HG03064 (cell line): Measurements from ENCODE around the gene IDH1.
"Not testable (repeated sequence)": the region's sequence is repeated elsewhere in the genome, so short reads cannot be mapped to it uniquely, and the experiment has no call there.

Source experiments
- ATAC-seq: cut with Tn5 transposase; IDR thresholded peaks from one replicate; pipeline ENCODE4 v1.9.1; 2021; ENCODE audit warnings: low read depth; ENCODE audit not compliant: unreplicated experiment

IDH1 gene

GRCh38 chr2:208254871-208255556, at the start of gene IDH1:
TSS of gene IDH1 (minus strand) at chr2:208255071. CDS start at chr2:208251551, 3,520 bp downstream.
- peak; percentile 76 for ATAC-seq

DNA sequence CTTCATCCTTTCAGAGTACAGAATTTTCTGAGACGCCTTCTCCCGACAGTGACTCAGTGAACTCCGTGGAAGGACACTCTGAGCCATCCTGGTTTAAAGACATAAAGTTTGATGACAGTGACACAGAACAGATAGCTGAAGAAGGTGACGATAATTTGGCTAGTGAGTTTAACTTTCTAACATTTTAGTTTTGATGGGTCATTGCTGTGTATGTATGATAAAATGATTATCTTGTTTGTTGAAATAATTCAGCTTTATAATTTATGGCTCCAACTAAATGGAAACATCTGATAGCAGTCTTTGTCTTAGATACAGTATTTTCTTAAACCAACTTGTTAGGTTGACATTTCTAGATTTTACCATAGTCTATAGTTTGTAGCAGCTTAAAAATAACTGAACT, 49.3 kb upstream of the IDH1 start:
- ATAC-seq, result no peak

DNA sequence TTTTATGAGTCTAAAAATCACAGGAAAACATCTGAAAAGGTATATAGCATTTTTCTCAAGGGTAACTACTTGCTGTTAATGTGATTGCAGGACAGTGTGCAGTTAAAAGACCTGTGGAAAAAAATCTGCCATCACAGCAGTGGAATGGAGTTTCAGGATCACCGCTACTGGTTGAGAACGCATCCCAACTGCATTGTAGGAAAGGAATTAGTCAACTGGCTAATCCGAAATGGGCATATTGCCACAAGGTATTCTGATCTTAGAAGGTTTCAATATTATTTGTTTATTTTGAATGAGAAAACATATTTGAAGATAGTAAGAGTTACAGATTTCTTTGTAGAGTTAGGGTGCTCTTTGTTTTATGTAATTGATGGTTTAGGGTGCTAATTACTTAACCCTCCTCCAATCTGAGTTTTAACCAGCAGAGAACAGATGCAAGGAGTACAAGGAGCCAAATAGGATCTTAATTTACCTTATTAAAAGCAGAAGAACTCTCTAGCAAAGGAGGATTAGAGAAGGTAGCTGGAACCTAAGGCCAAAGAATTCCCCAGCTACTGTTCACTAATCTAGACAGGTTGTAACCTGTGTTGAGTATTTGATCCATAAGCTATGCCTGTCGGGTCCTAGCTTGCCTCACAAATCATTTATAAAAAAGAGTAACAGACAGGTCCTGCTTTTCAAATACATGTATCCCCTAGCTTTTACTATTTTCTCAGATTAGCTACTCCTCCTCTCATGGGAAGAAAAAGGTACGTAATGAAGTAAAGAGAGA, 46.2 kb upstream of the IDH1 start:
- no peak for ATAC-seq

DNA sequence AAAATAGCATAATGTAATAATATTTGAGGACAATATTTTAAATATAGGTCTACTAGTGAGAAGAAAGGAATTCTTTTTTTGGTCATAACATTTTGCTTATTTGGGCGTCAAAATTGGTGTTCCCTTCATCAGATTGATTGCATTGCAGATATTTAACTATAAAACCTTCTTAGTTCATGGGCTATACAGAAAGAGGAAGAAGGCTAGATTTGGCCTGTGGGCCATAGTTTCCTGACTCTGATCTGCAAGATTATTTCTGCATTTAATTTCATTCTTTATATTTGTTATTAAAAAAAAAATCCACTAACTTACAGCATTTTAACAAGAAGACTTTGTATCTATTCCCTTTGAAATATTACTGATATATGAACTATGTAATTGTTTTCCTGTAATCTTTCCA, 43.1 kb upstream of the IDH1 start:
- no peak for ATAC-seq

GRCh38 chr2:208296610-208297009, 41.7 kb upstream of the IDH1 start:
- no peak for ATAC-seq

DNA sequence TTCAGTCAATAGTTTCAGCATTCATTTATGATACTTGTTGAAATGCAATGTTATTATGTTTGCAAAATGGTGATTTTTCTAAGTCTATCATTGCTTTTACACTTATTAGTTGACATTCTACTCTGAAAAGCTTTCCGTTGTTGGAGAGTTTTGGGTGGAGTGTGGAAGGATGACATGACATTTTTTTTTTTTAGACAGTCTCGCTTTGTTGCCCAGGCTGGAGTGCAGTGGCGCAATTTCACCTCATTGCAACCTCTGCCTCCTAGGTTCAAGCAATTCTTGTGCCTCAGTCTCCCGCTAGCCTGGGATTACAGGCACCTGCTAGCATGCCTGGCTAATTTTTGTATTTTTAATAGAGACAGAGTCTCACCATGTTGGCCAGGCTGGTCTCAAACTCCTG, 41.0 kb upstream of the IDH1 start:
- ATAC-seq, result no peak

DNA sequence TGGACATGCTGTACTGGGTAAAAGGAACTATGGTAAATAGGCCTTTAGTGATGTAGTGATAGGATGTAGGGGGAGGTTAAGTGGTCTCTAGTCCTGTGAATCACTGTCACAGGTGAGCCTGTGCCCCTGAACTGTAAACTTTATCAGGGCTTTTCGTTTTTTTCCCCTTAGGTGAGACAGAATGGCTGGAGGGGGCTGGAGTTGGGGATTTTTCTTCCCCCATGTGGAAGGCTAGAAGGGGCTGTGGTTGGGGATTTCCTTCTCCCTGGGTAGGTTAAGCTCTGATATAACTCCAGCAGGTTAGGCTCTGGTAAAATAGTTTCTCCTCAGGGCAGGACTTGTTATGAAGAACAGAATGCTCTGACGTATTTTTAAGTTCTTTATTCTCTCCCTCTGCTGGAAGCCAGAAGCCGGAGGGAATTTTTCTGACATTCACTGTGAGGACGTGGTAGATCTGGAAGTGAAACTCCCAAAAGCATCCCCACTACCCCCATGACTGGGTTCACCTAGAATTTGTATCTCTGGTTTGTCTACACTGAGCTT, 39.7 kb upstream of the IDH1 start:
- ATAC-seq, result peak; percentile 57

DNA sequence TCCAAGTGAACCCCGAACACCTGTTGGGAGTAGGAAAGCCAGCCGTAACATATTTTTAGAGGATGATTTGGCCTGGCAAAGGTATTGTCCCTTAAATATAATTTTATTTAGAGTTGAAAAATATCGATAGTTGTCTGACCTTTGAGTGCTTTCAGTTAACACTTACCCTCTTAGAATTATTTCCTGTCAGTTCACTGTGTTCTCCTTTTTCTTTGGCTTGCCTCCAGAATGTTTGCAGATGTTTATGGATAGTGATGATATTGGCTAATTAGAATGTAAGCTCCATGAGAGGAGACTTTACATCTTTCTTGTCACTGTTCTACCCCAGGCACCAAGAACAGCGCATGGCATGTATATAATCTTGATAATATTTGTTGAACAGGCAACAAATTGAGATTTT, 31.0 kb upstream of the IDH1 start:
- no peak for ATAC-seq

- ATAC-seq, result no peak
These were observed 26.1 kb upstream of the IDH1 start for GRCh38 chr2:208280933-208281332.

- no peak for ATAC-seq
These were observed 25.4 kb upstream of the IDH1 start for GRCh38 chr2:208280234-208280633.

DNA sequence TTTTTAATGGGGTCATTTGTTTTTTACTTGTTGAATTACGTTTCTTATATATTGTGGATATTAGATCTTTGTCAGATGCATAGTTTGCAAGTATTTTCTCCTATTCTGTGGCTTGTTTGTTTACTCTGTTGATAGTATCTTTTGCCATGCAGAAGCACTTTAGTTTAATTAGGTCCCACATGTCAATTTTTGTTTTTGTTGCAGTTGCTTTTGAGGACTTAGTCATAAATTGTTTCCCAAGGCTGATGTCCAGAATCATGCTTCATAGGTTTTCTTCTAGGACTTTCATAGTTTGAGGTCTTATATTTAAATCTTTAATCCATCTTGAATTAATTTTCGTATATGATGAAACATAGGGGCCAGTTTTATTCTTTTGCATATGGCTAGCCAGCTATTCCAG, 24.4 kb upstream of the IDH1 start:
- ATAC-seq, result no peak

- ATAC-seq, result no peak
These were observed 23.7 kb upstream of the IDH1 start for GRCh38 chr2:208278549-208278948.

DNA sequence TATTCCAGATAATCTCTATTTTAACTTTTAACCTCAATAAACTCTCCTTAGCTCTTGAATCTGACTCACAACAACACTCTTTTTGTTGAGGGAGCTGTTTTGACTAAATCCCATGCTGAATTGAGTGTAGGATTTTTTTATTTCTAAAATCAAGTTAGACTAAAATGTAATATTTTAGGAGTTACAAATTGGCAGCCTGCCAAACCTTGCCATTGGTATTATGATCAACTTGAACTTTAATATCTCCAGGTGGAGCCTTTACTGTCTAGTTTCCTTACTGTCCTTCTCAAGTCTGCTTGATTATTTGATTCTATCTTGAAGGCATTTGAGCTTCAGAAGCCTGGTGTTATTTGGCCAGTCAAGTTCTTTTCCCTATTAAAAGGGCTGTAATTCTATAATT, 19.9 kb upstream of the IDH1 start:
- ATAC-seq, result no peak

GRCh38 chr2:208269091-208269490, 14.2 kb upstream of the IDH1 start:
- no peak for ATAC-seq

DNA sequence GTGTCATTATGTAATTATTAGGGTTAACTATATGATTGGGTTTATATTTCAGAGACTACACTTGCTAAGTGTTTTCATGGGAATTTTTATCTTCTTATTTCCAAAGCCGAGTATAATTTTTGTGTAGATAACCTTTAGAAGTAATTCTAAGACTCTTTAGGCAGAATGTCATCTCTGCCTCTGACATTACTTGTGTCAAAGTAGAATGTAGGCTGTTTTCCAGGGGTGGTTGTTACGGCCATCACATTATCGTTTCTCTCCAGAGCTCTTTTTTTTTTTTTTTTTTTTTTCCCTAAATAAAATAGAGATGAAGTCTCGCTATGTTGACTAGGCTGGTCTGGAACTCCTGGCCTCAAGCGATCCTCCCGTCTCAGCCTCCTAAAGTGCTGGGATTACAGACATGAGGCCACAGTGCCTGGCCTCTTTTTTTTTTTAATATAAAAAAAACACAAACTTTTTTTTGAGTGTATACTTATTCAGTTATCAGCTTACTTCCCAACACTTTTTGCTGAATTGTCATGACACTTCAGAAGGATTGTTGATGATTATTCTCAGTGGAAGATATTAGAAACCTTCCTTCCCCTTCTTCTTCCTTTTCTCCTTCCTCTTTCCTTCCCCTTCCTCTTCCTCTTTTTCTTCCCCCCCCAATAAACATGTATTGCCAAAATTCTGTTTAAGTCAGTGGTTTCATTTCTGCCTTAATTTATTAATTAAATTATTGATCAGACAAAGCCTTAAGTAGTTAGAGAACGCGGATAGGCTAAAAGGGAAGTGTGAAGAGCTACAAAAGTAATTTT, 13.5 kb upstream of the IDH1 start:
- ATAC-seq, result no peak

DNA sequence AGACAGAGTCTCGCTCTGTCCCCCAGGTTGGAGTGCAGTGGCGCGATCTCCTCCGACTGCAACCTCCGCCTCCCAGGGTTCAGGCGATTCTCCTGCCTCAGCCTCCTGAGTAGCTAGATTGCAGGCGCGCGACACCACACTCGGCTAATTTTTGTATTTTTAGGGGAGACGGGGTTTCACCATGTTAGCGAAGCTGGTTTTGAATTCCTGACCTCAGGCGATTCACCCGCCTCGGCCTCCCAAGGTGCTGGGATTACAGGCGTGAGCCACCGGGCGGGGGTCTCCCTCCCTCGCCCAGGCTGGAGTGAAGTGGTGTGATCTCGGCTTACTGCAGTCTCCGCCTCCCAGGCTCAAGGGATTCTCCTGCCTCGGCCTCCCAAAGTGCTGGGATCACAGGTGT, 12.7 kb upstream of the IDH1 start:
- not testable (repeated sequence) for ATAC-seq

DNA sequence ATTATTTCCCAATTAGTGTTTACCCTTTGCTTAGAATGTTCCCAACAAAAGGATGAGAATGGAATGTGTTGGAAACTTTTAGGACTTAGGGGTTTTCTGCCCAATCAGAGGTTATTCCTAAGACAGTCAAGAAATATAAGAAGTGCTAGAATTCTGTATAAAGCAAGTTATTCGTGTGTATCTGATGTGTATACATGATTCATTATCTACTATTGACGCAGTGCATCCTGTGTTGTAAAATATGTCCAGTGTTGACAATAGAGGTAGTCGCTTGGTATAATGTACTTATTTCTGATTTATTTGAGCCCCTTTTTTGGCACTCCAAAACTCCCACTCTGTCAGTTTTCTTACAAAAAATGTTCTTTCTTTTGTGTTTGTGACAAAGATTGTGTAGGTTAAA, 12.1 kb upstream of the IDH1 start:
- ATAC-seq, result no peak

- peak; percentile 4 for ATAC-seq
These were observed 11.7 kb upstream of the IDH1 start for GRCh38 chr2:208266553-208266893.

GRCh38 chr2:208265801-208266552, 11.1 kb upstream of the IDH1 start, which contains the start of gene PIKFYVE:
TSS of gene PIKFYVE (plus strand) at chr2:208266255. CDS start at chr2:208271520, 5,265 bp downstream.
- ATAC-seq, result peak; percentile 82

DNA sequence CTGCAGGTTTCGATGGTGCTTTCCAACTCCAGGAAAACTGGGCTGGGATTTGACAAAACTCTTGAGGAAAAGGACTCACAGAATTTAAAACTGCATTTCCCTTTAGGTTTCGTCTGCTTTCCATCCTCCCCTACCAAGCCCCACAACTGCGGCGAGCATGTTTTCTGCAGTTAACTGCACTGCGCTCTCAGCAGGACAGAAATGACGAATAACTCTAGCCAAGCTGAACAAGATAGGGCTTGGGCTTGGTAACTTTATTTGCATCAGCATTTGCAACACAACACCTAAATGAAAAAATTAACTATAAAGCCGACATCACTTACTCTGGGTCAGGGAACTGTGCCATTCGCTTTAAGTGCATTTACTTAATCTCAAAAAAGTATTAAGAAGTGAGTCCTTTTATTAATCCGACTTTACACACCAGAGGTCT, 10.5 kb upstream of the IDH1 start:
- ATAC-seq, result peak; percentile 38
